Measurements from ENCODE around the gene PDGFC. TPM values are rescaled to one million over a fixed set of nuclear protein-coding genes. Genes with fewer than 3 reads are reported as not detected.

Gene PDGFC
- total and polyA plus RNA-seq, 2 of the 13 experiments (the other 11 are each of a cell fraction or from before 2014, with no cell fraction given), result 4.6 to 9.1 TPM

- no peak for TF ChIP-seq ZNF558 (CRISPR knock-in tag; IDR thresholded peaks at IDR 0.05; ENCODE audit: borderline replicate concordance)
- TF ChIP-seq SATB2 (CRISPR knock-in tag; IDR thresholded peaks at IDR 0.05), result no peak
- TF ChIP-seq ZNF761 (CRISPR knock-in tag; conservative IDR thresholded peaks at IDR 0.05), result no peak
- TF ChIP-seq HOXA9 (CRISPR knock-in tag; IDR thresholded peaks at IDR 0.05; ENCODE audit: borderline replicate concordance), result no peak
- TF ChIP-seq HNF4A (CRISPR knock-in tag; IDR thresholded peaks at IDR 0.05), result peak; percentile 71
- TF ChIP-seq NFIC (IDR thresholded peaks at IDR 0.05; ENCODE audit: low read length), result peak; percentile 41; the same call in 1 of the 2 replicates
- TF ChIP-seq EZH2 (conservative IDR thresholded peaks at IDR 0.05; ENCODE audit: low read depth, low read length), result no peak
- TF ChIP-seq TCF7 (IDR thresholded peaks at IDR 0.05; ENCODE audit: low read depth), result peak; percentile 48
- TF ChIP-seq GTF3A (CRISPR knock-in tag; conservative IDR thresholded peaks at IDR 0.05), result no peak
- TF ChIP-seq ZNF780A (CRISPR knock-in tag; IDR thresholded peaks at IDR 0.05), result no peak
- no peak for TF ChIP-seq TOPORS (CRISPR knock-in tag; IDR thresholded peaks at IDR 0.05)
- TF ChIP-seq ZNF543 (CRISPR knock-in tag; IDR thresholded peaks at IDR 0.05), result no peak
- no peak for TF ChIP-seq MIER3 (CRISPR knock-in tag; IDR thresholded peaks at IDR 0.05; ENCODE audit: borderline replicate concordance)
- no peak for TF ChIP-seq MED8 (CRISPR knock-in tag; IDR thresholded peaks at IDR 0.05; ENCODE audit: insufficient replicate concordance)
- TF ChIP-seq CC2D1A (CRISPR knock-in tag; IDR thresholded peaks at IDR 0.05), result no peak
- no peak for TF ChIP-seq HMGXB4 (CRISPR knock-in tag; IDR thresholded peaks at IDR 0.05; ENCODE audit: borderline replicate concordance in 1 of 2, low read depth in 1 of 2)
- TF ChIP-seq ZNF34 (CRISPR knock-in tag; IDR thresholded peaks at IDR 0.05; ENCODE audit: borderline replicate concordance), result no peak
- no peak for TF ChIP-seq MAFK (conservative IDR thresholded peaks at IDR 0.05 in 1 of 2, IDR thresholded peaks at IDR 0.05 in 1 of 2; ENCODE audit: low read length in 2 of 2)
- TF ChIP-seq, protein P1, sequence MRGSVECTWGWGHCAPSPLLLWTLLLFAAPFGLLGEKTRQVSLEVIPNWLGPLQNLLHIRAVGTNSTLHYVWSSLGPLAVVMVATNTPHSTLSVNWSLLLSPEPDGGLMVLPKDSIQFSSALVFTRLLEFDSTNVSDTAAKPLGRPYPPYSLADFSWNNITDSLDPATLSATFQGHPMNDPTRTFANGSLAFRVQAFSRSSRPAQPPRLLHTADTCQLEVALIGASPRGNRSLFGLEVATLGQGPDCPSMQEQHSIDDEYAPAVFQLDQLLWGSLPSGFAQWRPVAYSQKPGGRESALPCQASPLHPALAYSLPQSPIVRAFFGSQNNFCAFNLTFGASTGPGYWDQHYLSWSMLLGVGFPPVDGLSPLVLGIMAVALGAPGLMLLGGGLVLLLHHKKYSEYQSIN (CRISPR knock-in tag; IDR thresholded peaks at IDR 0.05; ENCODE audit: borderline replicate concordance), result no peak
- TF ChIP-seq, protein P2, sequence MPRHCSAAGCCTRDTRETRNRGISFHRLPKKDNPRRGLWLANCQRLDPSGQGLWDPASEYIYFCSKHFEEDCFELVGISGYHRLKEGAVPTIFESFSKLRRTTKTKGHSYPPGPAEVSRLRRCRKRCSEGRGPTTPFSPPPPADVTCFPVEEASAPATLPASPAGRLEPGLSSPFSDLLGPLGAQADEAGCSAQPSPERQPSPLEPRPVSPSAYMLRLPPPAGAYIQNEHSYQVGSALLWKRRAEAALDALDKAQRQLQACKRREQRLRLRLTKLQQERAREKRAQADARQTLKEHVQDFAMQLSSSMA (CRISPR knock-in tag; IDR thresholded peaks at IDR 0.05), result no peak
- TF ChIP-seq SIN3A (IDR thresholded peaks at IDR 0.05; ENCODE audit: borderline replicate concordance, low read depth, low read length), result no peak
- no peak for TF ChIP-seq REXO4 (CRISPR knock-in tag; IDR thresholded peaks at IDR 0.05; ENCODE audit: borderline replicate concordance)
- no peak for TF ChIP-seq CHD4 (IDR thresholded peaks at IDR 0.05; ENCODE audit: borderline replicate concordance, low read length)
- no peak for TF ChIP-seq ZBTB8A (CRISPR knock-in tag; IDR thresholded peaks at IDR 0.05; ENCODE audit: borderline replicate concordance, low read depth)
- TF ChIP-seq ZNF567 (CRISPR knock-in tag; IDR thresholded peaks at IDR 0.05; ENCODE audit: borderline replicate concordance), result no peak
- no peak for TF ChIP-seq KLF11 (CRISPR knock-in tag; IDR thresholded peaks at IDR 0.05)
- TF ChIP-seq, protein P3, sequence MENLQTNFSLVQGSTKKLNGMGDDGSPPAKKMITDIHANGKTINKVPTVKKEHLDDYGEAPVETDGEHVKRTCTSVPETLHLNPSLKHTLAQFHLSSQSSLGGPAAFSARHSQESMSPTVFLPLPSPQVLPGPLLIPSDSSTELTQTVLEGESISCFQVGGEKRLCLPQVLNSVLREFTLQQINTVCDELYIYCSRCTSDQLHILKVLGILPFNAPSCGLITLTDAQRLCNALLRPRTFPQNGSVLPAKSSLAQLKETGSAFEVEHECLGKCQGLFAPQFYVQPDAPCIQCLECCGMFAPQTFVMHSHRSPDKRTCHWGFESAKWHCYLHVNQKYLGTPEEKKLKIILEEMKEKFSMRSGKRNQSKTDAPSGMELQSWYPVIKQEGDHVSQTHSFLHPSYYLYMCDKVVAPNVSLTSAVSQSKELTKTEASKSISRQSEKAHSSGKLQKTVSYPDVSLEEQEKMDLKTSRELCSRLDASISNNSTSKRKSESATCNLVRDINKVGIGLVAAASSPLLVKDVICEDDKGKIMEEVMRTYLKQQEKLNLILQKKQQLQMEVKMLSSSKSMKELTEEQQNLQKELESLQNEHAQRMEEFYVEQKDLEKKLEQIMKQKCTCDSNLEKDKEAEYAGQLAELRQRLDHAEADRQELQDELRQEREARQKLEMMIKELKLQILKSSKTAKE (CRISPR knock-in tag; IDR thresholded peaks at IDR 0.05; ENCODE audit: borderline replicate concordance), result no peak
Observed at GRCh38 chr4:156765277-156765676, 206.3 kb downstream of the PDGFC start (continued).

Measured in HepG2 (cell line).